ENCODE data around the gene PLEKHS1.

Gene PLEKHS1

GRCh38 chr10:113732160-113732881, 19.2 kb upstream of the PLEKHS1 start:
- no peak for TF ChIP-seq CTCF (conservative IDR thresholded peaks at IDR 0.05; ENCODE audit: low read depth, low read length)
- no peak overlapping the region for H3K4me3 ChIP-seq (ENCODE audit: low read length)
- no peak for DNase-seq (ENCODE audit: low read depth)

- H3K4me3 ChIP-seq (ENCODE audit: low read length) = no peak overlapping the region
- no peak for DNase-seq (ENCODE audit: low read depth)
- TF ChIP-seq CTCF (conservative IDR thresholded peaks at IDR 0.05; ENCODE audit: low read depth, low read length) = no peak
Measured at GRCh38 chr10:113732966-113733365, 18.5 kb upstream of the PLEKHS1 start.

- no peak overlapping the region for H3K4me3 ChIP-seq (ENCODE audit: low read length)
- TF ChIP-seq CTCF (conservative IDR thresholded peaks at IDR 0.05; ENCODE audit: low read depth, low read length) = no peak
- DNase-seq (ENCODE audit: low read depth) = no peak
Measured at GRCh38 chr10:113733635-113734034, 17.8 kb upstream of the PLEKHS1 start.

GRCh38 chr10:113735913-113736312, 15.6 kb upstream of the PLEKHS1 start:
- H3K4me3 ChIP-seq (ENCODE audit: low read length) = no peak overlapping the region
- no peak for DNase-seq (ENCODE audit: low read depth)
- TF ChIP-seq CTCF (conservative IDR thresholded peaks at IDR 0.05; ENCODE audit: low read depth, low read length) = no peak

GRCh38 chr10:113736576-113736975, 14.9 kb upstream of the PLEKHS1 start:
- no peak overlapping the region for H3K4me3 ChIP-seq (ENCODE audit: low read length)
- no peak for TF ChIP-seq CTCF (conservative IDR thresholded peaks at IDR 0.05; ENCODE audit: low read depth, low read length)
- no peak for DNase-seq (ENCODE audit: low read depth)

- no peak for TF ChIP-seq CTCF (conservative IDR thresholded peaks at IDR 0.05; ENCODE audit: low read depth, low read length)
- DNase-seq (ENCODE audit: low read depth) = no peak
- no peak overlapping the region for H3K4me3 ChIP-seq (ENCODE audit: low read length)
Measured at GRCh38 chr10:113739031-113739430, 12.5 kb upstream of the PLEKHS1 start.

GRCh38 chr10:113739577-113739976, 11.9 kb upstream of the PLEKHS1 start:
- TF ChIP-seq CTCF (conservative IDR thresholded peaks at IDR 0.05; ENCODE audit: low read depth, low read length) = no peak
- DNase-seq (ENCODE audit: low read depth) = no peak
- H3K4me3 ChIP-seq (ENCODE audit: low read length) = no peak overlapping the region

Measured in retinal pigment epithelial cell (primary cell).